Right kidney (tissue), 1 donor: ENCODE data around the gene PDE3A.

ENCODE experiments used
- DNase-seq: peaks from one replicate; pipeline ENCODE4 v3.0.0-alpha.2; 2016

PDE3A gene

DNA sequence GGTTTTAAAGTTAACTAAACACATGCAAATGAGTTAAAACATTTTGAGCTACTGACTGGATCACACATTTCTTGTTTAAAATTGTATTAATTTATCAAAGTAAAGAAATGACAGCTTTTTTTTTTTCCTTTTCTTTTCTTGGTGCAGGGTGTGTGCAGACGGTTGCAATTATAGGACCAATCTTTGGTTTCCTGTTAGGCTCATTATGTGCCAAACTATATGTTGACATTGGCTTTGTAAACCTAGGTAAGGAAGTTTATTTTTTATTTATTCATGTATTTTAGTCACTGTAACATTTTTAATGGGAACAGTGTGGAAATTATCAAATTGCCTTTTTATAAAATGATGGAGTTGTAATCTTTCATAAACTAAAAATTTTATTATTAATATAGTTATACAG lies 348.6 kb downstream of the PDE3A start:
- no peak for DNase-seq

DNA sequence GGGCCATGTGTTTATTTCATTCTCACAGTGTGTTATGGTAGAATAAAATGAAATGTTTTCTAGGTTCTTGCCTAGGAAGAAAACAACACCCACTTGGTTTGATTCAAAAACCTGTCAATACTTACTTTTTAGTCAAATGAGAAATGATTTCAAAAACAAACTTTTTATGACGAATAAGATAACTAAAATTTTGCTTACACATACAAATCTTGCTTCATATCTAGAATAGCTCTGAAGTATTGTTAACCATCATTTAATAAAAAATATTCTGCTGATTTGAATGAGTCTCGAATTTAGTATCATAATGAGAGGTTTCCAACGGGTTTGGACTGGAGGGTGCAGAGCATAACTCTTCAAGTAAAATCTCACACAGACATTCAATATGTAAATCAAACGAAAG lies 350.0 kb downstream of the PDE3A start:
- no peak for DNase-seq

- DNase-seq, result no peak
Measured at GRCh38 chr12:20722142-20722541, 353.8 kb downstream of the PDE3A start.

- DNase-seq, result no peak
Measured at GRCh38 chr12:20731274-20731673, 362.9 kb downstream of the PDE3A start.
